HG02759 (cell line): ENCODE results near the gene GPSM1.

Source experiments
- ATAC-seq: cut with Tn5 transposase; IDR thresholded peaks from one replicate; pipeline ENCODE4 v1.9.1; 2021; ENCODE audit warnings: mild to moderate bottlenecking, moderate library complexity; ENCODE audit not compliant: unreplicated experiment

Gene GPSM1

GRCh38 chr9:136331030-136331429, 3.7 kb downstream of the GPSM1 start:
- no peak for ATAC-seq

GRCh38 chr9:136331556-136332481, 4.5 kb downstream of the GPSM1 start:
- ATAC-seq: no peak

GRCh38 chr9:136332482-136332983, 5.2 kb downstream of the GPSM1 start:
- no peak for ATAC-seq

- ATAC-seq: no peak
These were observed 5.7 kb downstream of the GPSM1 start for GRCh38 chr9:136333045-136333444.

GRCh38 chr9:136333486-136333885, 6.1 kb downstream of the GPSM1 start:
- ATAC-seq: no peak

- no peak for ATAC-seq
These were observed 7.2 kb downstream of the GPSM1 start for GRCh38 chr9:136334541-136334940.

- ATAC-seq: no peak
These were observed 8.2 kb downstream of the GPSM1 start for GRCh38 chr9:136335296-136336155.

GRCh38 chr9:136336156-136336870, 9.0 kb downstream of the GPSM1 start:
- ATAC-seq: no peak

- ATAC-seq: no peak
These were observed 9.5 kb downstream of the GPSM1 start for GRCh38 chr9:136336881-136337280.

- no peak for ATAC-seq
These were observed 10.4 kb downstream of the GPSM1 start for GRCh38 chr9:136337416-136338395.

- no peak for ATAC-seq
These were observed 11.2 kb downstream of the GPSM1 start for GRCh38 chr9:136338511-136338910.

GRCh38 chr9:136339173-136339957, 12.0 kb downstream of the GPSM1 start:
- ATAC-seq: no peak

- no peak for ATAC-seq
These were observed 12.6 kb downstream of the GPSM1 start for GRCh38 chr9:136339958-136340310.

GRCh38 chr9:136340356-136341041, 13.2 kb downstream of the GPSM1 start:
- ATAC-seq: no peak

GRCh38 chr9:136341042-136341655, 13.8 kb downstream of the GPSM1 start:
- ATAC-seq: no peak

- ATAC-seq: no peak
These were observed 14.4 kb downstream of the GPSM1 start for GRCh38 chr9:136341769-136342168.

GRCh38 chr9:136342181-136343120, 15.1 kb downstream of the GPSM1 start:
- no peak for ATAC-seq
